ENCODE results near the gene RPS10. TPM values are rescaled to one million over a fixed set of nuclear protein-coding genes. Genes with fewer than 3 reads are reported as not detected.
A peak's percentile ranks its signal among the peaks of the same experiment; 100 is the strongest.

Gene RPS10
- total RNA-seq, 1 donor from 2014 or later: 2,903 TPM

DNA sequence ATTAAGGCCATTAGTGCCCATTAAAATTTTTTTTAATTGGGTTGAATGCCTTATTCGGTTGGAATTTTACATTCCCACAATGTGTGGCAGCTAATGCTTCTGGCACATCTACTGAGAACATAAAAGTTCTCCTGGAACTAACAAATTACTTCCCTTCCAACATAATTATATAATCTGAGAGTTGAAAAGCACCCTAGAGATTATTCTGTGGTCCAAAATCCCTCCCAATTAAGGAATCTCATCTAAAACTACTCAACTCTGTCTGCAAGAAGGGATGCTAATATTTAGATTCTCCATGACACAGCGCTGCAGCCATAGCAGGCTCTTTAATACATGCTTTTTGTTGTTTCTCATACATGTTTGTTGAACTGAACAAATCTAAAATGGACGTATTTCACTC lies 37.4 kb downstream of the RPS10 start:
- H3K27ac Mint-ChIP-seq: no peak overlapping the region
- H3K36me3 Mint-ChIP-seq (ENCODE audit: low read depth): peaks cover 6% of the 10 kb centered on the region
- ChIA-PET POLR2A (no interaction called here), CTCF (no interaction called here)
- no peaks in the 10 kb centered on the region for H3K27me3 Mint-ChIP-seq
- H3K9me3 Mint-ChIP-seq: no peaks in the 10 kb centered on the region
- H3K4me1 Mint-ChIP-seq: peaks cover 51% of the 10 kb centered on the region
- no peak overlapping the region for H3K4me3 Mint-ChIP-seq
- intact Hi-C loops (cut with micrococcal nuclease): no loop called here
- DNase-seq (no peak), ATAC-seq (ENCODE audit: low read depth) (no peak)
- TF ChIP-seq CTCF (IDR thresholded peaks at IDR 0.05): no peak

DNA sequence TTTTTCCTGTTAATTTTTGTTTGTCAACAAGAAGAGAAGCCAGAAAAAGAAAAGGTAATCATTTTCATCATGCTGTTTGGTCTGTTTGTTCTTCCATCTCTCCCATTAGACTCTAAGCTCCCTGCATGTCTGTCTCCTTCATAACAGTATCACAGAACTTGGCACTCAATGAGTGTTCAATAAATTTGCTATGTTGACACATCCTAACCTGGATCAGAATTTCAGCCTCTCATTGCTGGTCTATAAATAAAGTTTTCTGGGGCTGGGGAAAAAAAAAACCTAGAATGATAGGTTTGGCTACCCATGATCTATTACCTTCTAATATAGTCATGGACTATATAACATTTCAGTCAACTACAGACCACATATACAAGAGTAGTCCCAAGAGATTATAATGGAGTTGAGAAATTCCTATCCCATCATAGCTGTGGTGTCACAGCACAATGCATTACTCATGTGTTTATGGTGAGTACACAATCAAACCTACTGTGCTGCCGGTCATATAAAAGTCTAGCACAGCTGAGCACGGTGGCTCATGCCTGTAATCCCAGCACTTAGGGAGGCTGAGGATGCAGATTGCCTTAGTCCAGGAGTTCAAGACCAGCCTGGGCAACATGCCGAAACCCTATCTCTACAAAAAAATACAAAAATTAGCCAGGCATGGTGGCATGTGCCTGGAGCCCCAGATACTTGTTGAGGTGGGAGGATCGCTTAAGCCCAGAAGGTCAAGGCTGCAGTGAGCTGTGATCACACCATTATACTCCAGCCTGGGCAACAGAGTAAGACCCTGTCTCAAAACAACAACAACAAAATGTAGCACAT lies 39.3 kb downstream of the RPS10 start:
- no peak overlapping the region for H3K4me3 Mint-ChIP-seq
- intact Hi-C loops (cut with micrococcal nuclease): no loop called here
- DNase-seq (no peak), ATAC-seq (ENCODE audit: low read depth) (no peak)
- H3K27ac Mint-ChIP-seq: no peak overlapping the region
- no peaks in the 10 kb centered on the region for H3K27me3 Mint-ChIP-seq
- peaks cover 4% of the 10 kb centered on the region for H3K36me3 Mint-ChIP-seq (ENCODE audit: low read depth)
- H3K9me3 Mint-ChIP-seq: no peaks in the 10 kb centered on the region
- POLR2A ChIA-PET: interaction anchor here (0.8 to 1.0 kb wide), 2 partner anchors 24 to 30 kb away, joined by 3 to 5 read pairs; no protein-coding TSS in a partner anchor
- TF ChIP-seq CTCF (IDR thresholded peaks at IDR 0.05): no peak
- peaks cover 51% of the 10 kb centered on the region for H3K4me1 Mint-ChIP-seq
- CTCF ChIA-PET: interaction anchor here (2.2 kb wide), 1 partner anchor 137 kb away, joined by 8 read pairs; the partner anchor contains the start of gene SMIM29

GRCh38 chr6:34385793-34386195 lies 40.1 kb downstream of the RPS10 start:
- no peak for TF ChIP-seq CTCF (IDR thresholded peaks at IDR 0.05)
- intact Hi-C loops (cut with micrococcal nuclease): no loop called here
- CTCF ChIA-PET: interaction anchor here (2.2 kb wide), 1 partner anchor 136 kb away, joined by 8 read pairs; the partner anchor contains the start of gene SMIM29
- Mint-ChIP-seq H3K4me3 (no peak overlapping the region), H3K27me3 (no peaks in the 10 kb centered on the region), H3K9me3 (no peaks in the 10 kb centered on the region), H3K36me3 (ENCODE audit: low read depth) (peaks cover 4% of the 10 kb centered on the region), H3K4me1 (peaks cover 58% of the 10 kb centered on the region), H3K27ac (no peak overlapping the region)
- POLR2A ChIA-PET: no interaction called here
- DNase-seq (no peak), ATAC-seq (ENCODE audit: low read depth) (no peak)

- Mint-ChIP-seq H3K4me1 (peaks cover 58% of the 10 kb centered on the region), H3K4me3 (no peak overlapping the region), H3K36me3 (ENCODE audit: low read depth) (peaks cover 7% of the 10 kb centered on the region), H3K9me3 (no peaks in the 10 kb centered on the region), H3K27ac (peak overlapping the region; percentile 63), H3K27me3 (no peaks in the 10 kb centered on the region)
- ChIA-PET POLR2A (interaction anchor here (1.1 kb wide), 1 partner anchor 134 kb away, joined by 3 read pairs; no protein-coding TSS in a partner anchor), CTCF (interaction anchor here (1.7 kb wide), 1 partner anchor 30 kb away, joined by 7 read pairs; no protein-coding TSS in a partner anchor)
- intact Hi-C loops (cut with micrococcal nuclease): no loop called here
- ATAC-seq (ENCODE audit: low read depth) (no peak), DNase-seq (no peak)
- no peak for TF ChIP-seq CTCF (IDR thresholded peaks at IDR 0.05)
Measured at GRCh38 chr6:34384321-34385153, 41.3 kb downstream of the RPS10 start.

Measured in activated B cell treated with CpG ODN at 0.5 μM for 24 hours (primary cell).